Neural progenitor cell (in vitro differentiated cells): ENCODE measurements around the gene TOX2. TPM values are rescaled to one million over a fixed set of nuclear protein-coding genes. Genes with fewer than 3 reads are reported as not detected.

Experiments used
- DNase-seq: peaks from one replicate; pipeline ENCODE4 v3.0.0-alpha.2; 2016; ENCODE audit warnings: low spot score
- H2AFZ ChIP-seq: fragments of 200-600 bp; sonication (generic); replicated peaks from 2 replicates; pipeline ENCODE4 v1.6.1; 2016; ENCODE audit warnings: antibody characterized with exemption
- H3F3A ChIP-seq: fragments of 200-600 bp; sonication (generic); 2 replicates; pipeline ENCODE4 v1.6.1; 2016; ENCODE audit warnings: antibody characterized with exemption, low read depth
- H3K27ac ChIP-seq: fragments of 200-600 bp; sonication (generic); 2 replicates; pipeline ENCODE4 v1.5.1; 2016; ENCODE audit warnings: mild to moderate bottlenecking
- H3K27me3 ChIP-seq: fragments of 200-600 bp; sonication (generic); 2 replicates; pipeline ENCODE4 v1.6.1; 2016; ENCODE audit warnings: mild to moderate bottlenecking, moderate library complexity
- H3K36me3 ChIP-seq: fragments of 200-600 bp; sonication (generic); 2 replicates; pipeline ENCODE4 v1.5.1; 2016
- H3K4me1 ChIP-seq: fragments of 200-600 bp; sonication (generic); 2 replicates; pipeline ENCODE4 v1.6.1; 2016; ENCODE audit warnings: mixed run types
- H3K4me2 ChIP-seq: fragments of 200-600 bp; sonication (generic); 2 replicates; pipeline ENCODE4 v1.6.1; 2016
- H3K4me3 ChIP-seq: fragments of 200-600 bp; sonication (generic); 2 replicates; pipeline ENCODE4 v1.5.1; 2016
- H3K79me2 ChIP-seq: fragments of 200-600 bp; sonication (generic); 2 replicates; pipeline ENCODE4 v1.6.1; 2016; ENCODE audit warnings: low read depth
- H3K9ac ChIP-seq: fragments of 200-600 bp; sonication (generic); 2 replicates; pipeline ENCODE4 v1.6.1; 2016
- H3K9me3 ChIP-seq: fragments of 200-600 bp; sonication (generic); 2 replicates; pipeline ENCODE4 v1.5.1; 2016; ENCODE audit warnings: low read depth
- H4K20me1 ChIP-seq: fragments of 200-600 bp; sonication (generic); 2 replicates; pipeline ENCODE4 v1.6.1; 2016; ENCODE audit warnings: low read depth
- H3K27ac Mint-ChIP-seq: 3 replicates; pipeline ENCODE4 v1.8.0; 2021; ENCODE audit warnings: mixed read lengths
- H3K27me3 Mint-ChIP-seq: 2 replicates; pipeline ENCODE4 v1.8.0; 2022; ENCODE audit warnings: low read depth, mild to moderate bottlenecking, inconsistent platforms, moderate library complexity, mixed read lengths; ENCODE audit not compliant: insufficient read depth
- H3K36me3 Mint-ChIP-seq: 3 replicates; pipeline ENCODE4 v1.8.0; 2021; ENCODE audit warnings: mixed read lengths
- H3K4me1 Mint-ChIP-seq: 3 replicates; pipeline ENCODE4 v1.8.0; 2021; ENCODE audit warnings: mixed read lengths
- H3K4me3 Mint-ChIP-seq: 3 replicates; pipeline ENCODE4 v1.8.0; 2021; ENCODE audit warnings: mild to moderate bottlenecking, moderate library complexity, mixed read lengths
- H3K9me3 Mint-ChIP-seq: 3 replicates; pipeline ENCODE4 v1.8.0; 2020; ENCODE audit warnings: mixed read lengths
- CTCF ChIP-seq: fragments of 200-600 bp; sonication (generic); IDR thresholded peaks from 2 replicates; pipeline ENCODE4 v1.5.1; 2017; ENCODE audit warnings: antibody characterized with exemption, mild to moderate bottlenecking
- EZH2 ChIP-seq: fragments of 200-600 bp; sonication (generic); IDR thresholded peaks from 2 replicates; pipeline ENCODE4 v1.6.1; 2017; ENCODE audit warnings: antibody characterized with exemption, mild to moderate bottlenecking, moderate library complexity
- EZH2phosphoT487 ChIP-seq: fragments of 200-600 bp; sonication (generic); IDR thresholded peaks from 2 replicates; pipeline ENCODE4 v1.6.1; 2017; ENCODE audit warnings: antibody characterized with exemption
- total RNA-seq: library from RNA; depleted of rRNA; stranded (reverse); fragments of >200 nt; gene quantifications from 2 replicates; pipeline ENCODE4 v1.2.3, GENCODE V29; 2015; ENCODE audit warnings: low replicate concordance

TOX2 gene
- total RNA-seq, 1 donor from 2014 or later: not detected

- no peaks in the 10 kb centered on the region for H3K36me3 ChIP-seq
- no peak overlapping the region for H2AFZ ChIP-seq
- Mint-ChIP-seq H3K27me3 (peaks cover 6% of the 10 kb centered on the region), H3K9me3 (peaks cover 4% of the 10 kb centered on the region), H3K36me3 (no peaks in the 10 kb centered on the region), H3K27ac (no peak overlapping the region), H3K4me3 (no peak overlapping the region), H3K4me1 (peaks cover 7% of the 10 kb centered on the region)
- peaks cover 4% of the 10 kb centered on the region for H3K4me1 ChIP-seq
- H3F3A ChIP-seq: no peaks in the 10 kb centered on the region
- H3K9ac ChIP-seq: no peak overlapping the region
- peak overlapping the region; percentile 1 for H3K27ac ChIP-seq
- H3K9me3 ChIP-seq: no peaks in the 10 kb centered on the region
- H3K4me3 ChIP-seq: no peak overlapping the region
- no peaks in the 10 kb centered on the region for H3K79me2 ChIP-seq
- peak overlapping the region; percentile 35 for H3K4me2 ChIP-seq
- no peaks in the 10 kb centered on the region for H3K27me3 ChIP-seq
- no peaks in the 10 kb centered on the region for H4K20me1 ChIP-seq
- TF ChIP-seq CTCF: no peak
- DNase-seq: peak; percentile 23
These were observed 72.9 kb downstream of the TOX2 start for GRCh38 chr20:43987531-43987930.

GRCh38 chr20:43988451-43988850 is 73.8 kb downstream of the TOX2 start:
- H3K27me3 Mint-ChIP-seq: peaks cover 6% of the 10 kb centered on the region
- no peaks in the 10 kb centered on the region for H4K20me1 ChIP-seq
- H3K27ac Mint-ChIP-seq: no peak overlapping the region

GRCh38 chr20:43988867-43989266 is 74.2 kb downstream of the TOX2 start:
- Histone ChIP-seq H3K4me1 (peaks cover 4% of the 10 kb centered on the region), H3K4me2 (no peak overlapping the region), H3K4me3 (no peak overlapping the region), H3K27me3 (no peaks in the 10 kb centered on the region), H3F3A (no peaks in the 10 kb centered on the region), H3K79me2 (no peaks in the 10 kb centered on the region), H3K27ac (no peak overlapping the region), H3K36me3 (no peaks in the 10 kb centered on the region), H3K9me3 (no peaks in the 10 kb centered on the region), H3K9ac (no peak overlapping the region), H4K20me1 (no peaks in the 10 kb centered on the region), H2AFZ (no peak overlapping the region)
- Mint-ChIP-seq H3K4me1 (peaks cover 7% of the 10 kb centered on the region), H3K36me3 (no peaks in the 10 kb centered on the region), H3K27ac (peak overlapping the region; percentile 39), H3K4me3 (no peak overlapping the region), H3K27me3 (peaks cover 6% of the 10 kb centered on the region), H3K9me3 (peaks cover 4% of the 10 kb centered on the region)
- no peak for TF ChIP-seq CTCF
- TF ChIP-seq EZH2: no peak
- TF ChIP-seq EZH2phosphoT487: no peak
- no peak for DNase-seq

More at GRCh38 chr20:43988451-43988850, 73.8 kb downstream of the TOX2 start:
- Histone ChIP-seq H3K4me1 (peaks cover 4% of the 10 kb centered on the region), H3K9me3 (no peaks in the 10 kb centered on the region), H3K27me3 (no peaks in the 10 kb centered on the region), H3K9ac (no peak overlapping the region), H3K79me2 (no peaks in the 10 kb centered on the region), H3K4me3 (no peak overlapping the region), H3K27ac (no peak overlapping the region), H3F3A (no peaks in the 10 kb centered on the region), H3K4me2 (no peak overlapping the region), H2AFZ (no peak overlapping the region), H3K36me3 (no peaks in the 10 kb centered on the region)
- DNase-seq: no peak
- Mint-ChIP-seq H3K4me1 (peaks cover 7% of the 10 kb centered on the region), H3K4me3 (no peak overlapping the region), H3K36me3 (no peaks in the 10 kb centered on the region), H3K9me3 (peaks cover 4% of the 10 kb centered on the region)
- TF ChIP-seq CTCF (no peak), EZH2phosphoT487 (no peak), EZH2 (no peak)
